A204.1 (cell line): ENCODE data around the gene FLT3LG.

Source experiments
- FAIRE-seq: peaks from 2 replicates; lab custom pipeline; 2012; peaks lifted over from hg19 to GRCh38; lab: Jason Lieb, UNC

FLT3LG gene

DNA sequence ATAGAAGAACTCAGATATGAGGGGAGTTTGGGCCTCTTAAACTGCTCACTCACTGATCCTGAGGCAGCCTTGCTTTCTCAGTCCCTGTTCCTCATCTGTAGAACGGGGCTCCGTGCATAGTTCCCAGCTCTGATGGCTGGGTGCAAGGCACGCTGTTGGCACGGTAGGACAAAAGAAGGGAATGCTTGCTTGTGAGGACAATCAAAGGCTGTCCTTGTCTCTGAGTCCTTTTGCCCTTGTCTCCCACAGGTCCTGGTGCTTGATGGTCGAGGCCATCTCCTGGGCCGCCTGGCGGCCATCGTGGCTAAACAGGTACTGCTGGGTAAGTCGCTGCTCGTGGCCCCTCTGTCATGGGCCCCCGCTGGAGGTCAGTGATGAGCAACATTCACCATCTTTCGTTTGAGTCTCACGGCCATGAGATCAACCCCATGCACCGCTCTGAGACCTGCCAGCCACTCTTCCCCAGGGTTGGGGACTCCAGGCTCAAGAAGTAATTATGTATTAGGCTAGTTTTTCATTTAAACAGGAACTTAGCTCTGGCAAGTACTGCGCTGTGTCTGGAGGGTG, 15.7 kb downstream of the FLT3LG start:
- FAIRE-seq = no peak

DNA sequence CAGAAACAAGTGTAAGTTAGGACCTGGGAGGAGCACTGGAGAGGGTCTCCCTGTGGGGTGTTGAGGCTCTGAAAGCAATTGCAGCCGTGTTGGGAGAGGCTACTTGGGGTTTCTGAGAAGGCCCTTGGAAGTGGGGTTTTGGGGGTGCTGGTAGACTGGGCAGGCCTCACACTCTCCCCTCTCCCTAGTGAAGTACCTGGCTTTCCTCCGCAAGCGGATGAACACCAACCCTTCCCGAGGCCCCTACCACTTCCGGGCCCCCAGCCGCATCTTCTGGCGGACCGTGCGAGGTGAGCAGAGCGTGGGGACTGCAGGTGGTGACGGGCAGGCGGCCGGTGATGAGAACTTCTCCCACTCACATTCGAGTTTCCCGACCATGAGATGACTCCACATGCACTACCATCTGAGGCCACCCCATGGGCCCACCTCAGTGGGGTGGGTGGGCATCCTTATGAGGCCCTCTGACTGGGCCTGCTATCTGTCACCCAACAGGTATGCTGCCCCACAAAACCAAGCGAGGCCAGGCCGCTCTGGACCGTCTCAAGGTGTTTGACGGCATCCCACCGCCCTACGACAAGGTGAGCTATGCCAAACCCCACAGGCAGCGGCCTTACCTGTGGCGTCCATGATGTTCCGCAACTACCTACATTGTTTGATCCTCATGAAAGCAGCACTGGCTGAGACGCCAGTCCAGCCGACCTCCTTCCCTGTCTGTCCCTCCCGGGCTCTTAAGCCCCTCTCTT, 16.4 kb downstream of the FLT3LG start:
- FAIRE-seq = no peak

DNA sequence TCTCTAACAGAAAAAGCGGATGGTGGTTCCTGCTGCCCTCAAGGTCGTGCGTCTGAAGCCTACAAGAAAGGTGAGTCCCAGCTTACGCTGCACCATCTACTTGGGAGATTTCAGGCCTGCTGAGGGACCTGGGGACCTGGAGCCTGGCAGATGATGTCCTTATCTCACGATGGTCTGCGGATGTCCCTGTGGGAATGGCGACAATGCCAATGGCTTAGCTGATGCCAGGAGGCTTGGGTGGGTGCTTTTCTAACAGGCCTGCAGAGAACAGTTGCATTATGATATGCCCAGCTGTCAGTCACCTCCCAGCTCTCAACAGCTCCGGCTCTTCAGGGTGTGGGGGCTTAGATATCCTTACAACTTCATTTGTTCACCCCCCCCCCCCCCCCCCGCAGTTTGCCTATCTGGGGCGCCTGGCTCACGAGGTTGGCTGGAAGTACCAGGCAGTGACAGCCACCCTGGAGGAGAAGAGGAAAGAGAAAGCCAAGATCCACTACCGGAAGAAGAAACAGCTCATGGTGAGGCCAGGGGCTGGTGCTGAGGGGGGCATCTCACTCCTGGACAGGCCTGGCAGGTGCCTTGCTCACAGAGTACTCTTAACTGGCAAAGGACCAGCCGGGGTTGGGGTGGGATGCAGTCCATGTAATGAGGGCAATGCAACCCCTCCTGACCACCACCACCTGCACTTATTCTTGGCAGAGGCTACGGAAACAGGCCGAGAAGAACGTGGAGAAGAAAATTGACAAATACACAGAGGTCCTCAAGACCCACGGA, 17.2 kb downstream of the FLT3LG start:
- FAIRE-seq = no peak

DNA sequence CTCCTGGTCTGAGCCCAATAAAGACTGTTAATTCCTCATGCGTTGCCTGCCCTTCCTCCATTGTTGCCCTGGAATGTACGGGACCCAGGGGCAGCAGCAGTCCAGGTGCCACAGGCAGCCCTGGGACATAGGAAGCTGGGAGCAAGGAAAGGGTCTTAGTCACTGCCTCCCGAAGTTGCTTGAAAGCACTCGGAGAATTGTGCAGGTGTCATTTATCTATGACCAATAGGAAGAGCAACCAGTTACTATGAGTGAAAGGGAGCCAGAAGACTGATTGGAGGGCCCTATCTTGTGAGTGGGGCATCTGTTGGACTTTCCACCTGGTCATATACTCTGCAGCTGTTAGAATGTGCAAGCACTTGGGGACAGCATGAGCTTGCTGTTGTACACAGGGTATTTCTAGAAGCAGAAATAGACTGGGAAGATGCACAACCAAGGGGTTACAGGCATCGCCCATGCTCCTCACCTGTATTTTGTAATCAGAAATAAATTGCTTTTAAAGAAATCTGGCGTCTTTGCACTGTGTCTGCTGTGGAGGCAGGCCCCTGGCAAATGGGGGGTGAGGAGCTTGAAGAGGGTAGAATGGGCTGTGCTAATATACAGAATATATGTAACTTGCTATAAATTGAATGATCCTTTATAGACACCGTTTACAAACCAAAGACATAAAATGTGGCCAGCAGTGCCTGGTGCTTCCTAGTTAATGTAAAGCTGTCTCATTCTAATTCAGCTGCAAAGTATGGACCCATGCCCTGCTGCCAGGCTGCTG, 18.0 kb downstream of the FLT3LG start:
- no peak for FAIRE-seq

DNA sequence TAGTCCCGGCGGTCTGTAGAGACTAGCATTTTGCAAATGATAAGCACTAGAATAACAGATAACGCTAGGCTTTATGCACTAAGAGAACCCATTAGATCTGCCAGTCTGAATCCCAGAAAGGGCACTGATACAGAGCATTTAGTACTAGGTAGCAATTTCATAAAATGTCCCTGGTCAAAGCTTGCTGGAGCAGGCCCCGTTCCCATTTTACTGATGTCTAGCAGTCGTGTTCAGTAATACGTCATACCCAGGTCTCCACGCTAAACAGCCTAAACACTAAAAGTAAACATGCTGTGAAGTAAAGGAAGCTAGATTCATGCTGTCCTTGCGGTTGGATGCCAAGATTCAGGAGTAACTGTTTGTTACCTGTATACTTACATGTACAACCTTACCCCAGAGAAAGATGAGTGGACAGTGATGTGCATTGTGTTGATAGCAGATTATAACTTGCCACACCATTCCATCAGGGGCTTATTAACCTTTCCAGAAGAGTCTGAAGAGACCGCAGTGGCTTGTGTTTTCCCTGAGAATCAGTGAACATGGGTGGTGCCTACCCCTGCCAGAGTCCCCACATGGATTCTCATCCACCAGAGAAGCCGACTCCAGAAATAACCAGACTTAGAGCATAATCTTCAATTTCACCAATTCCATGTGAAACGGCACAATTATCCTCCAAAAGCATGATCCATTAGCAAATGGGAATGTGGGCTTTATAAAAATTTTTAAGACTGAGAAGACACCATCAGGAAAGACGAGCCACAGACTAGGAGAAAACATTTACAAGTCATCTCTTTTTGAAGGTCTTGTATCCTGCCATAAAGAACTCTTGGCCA, 18.8 kb downstream of the FLT3LG start:
- FAIRE-seq = no peak

DNA sequence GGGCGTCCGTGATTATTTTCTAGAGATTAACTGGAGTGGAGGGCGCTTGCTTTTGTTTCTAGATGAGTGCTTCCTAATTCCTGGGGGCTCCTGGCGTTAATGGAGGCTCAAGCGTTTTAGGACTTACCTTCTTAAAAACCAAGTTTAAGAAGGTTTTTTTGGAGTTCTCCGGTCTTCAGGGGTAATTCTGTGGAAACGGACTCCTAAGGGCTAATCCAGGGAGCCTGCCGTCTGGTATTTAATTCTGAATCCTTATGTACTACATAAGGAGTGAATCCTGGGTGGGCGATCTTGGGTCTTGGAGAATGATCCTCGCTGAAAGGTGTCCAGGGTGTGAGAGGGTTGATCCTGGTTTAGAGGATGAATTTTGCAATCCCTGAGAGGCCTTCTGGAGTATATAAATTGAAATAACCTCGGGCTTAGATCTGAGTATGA, 22.6 kb downstream of the FLT3LG start:
- no peak for FAIRE-seq

DNA sequence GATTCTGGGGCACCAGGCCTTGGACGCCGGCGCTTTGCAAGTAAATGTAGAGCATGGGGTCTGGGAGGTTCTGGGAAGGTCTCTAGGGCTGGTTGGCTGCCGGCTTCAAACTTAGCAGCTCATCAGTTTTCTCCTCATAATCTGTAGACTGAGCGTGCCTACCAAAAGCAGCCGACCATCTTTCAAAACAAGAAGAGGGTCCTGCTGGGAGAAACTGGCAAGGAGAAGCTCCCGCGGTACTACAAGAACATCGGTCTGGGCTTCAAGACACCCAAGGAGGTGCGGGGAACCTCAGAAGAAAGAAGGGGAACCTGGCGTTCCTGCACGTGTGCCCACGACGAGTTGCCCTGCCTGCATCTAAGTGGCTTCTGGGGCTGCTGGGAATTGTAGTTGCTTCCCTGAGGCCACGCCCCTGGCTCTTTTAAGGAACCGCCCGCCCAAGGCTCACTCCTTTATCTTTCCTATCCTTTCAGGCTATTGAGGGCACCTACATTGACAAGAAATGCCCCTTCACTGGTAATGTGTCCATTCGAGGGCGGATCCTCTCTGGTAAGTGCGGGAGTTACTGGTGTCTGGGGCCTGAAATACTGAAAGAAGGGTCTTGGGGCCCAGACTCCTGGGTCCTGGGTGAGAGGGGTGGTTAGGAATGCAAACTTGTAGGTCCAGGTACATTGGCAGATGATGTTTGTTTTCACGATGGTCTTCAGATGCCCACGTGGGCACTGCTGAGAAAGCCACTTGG, 23.2 kb downstream of the FLT3LG start:
- FAIRE-seq = no peak

DNA sequence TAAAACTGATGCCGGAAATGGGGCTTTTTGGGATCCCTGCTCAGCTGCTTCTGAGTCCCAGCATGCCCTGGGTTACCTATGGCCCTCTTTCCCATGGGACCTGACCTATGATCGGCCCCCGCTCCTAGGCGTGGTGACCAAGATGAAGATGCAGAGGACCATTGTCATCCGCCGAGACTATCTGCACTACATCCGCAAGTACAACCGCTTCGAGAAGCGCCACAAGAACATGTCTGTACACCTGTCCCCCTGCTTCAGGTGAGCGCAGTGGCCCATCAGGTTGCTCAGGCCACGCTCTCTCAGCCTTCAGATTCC, 23.7 kb downstream of the FLT3LG start:
- FAIRE-seq = no peak

DNA sequence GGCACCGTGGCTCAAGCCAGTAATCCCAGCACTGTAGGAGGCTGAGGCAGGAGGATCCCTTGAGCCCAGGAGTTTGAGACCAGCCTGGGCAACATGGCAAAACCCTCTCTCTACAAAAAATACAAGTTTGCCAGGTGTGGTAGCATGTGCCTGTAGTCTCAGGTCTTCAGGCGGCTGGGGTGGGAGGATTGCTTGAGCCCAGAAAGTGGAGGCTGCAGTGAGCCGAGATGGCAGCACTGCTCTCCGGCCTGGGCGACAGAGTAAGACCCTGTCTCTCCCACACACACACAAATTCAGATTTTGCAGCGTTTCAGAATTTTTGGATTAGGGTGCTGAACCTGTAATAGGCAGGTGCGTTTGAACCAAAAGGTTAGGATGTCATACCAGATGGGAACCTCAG, 24.5 kb downstream of the FLT3LG start:
- no peak for FAIRE-seq

DNA sequence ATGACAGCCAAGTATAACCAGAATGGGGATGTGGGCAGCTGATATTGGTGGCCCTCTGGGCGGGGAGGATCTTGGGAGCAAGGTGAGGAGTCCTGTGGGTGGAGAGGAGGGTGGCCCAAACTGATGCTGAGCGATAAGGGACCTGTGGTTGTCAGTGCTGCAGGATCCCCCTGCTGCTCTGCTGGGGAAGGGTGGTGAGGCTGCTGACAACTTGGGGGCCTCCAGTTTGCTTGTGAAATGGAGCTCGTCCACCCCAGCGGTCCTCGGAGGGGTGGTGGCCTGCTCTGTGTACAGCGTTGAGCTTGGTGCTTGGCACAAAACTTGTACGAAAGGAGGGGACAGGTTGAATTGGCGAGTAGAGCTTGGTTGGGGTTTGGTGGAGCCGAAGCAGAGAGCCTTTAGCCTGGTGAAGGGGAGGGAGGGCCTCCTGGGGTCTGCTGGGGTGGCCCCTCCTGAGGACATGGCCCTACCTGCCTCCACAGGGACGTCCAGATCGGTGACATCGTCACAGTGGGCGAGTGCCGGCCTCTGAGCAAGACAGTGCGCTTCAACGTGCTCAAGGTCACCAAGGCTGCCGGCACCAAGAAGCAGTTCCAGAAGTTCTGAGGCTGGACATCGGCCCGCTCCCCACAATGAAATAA, 25.1 kb downstream of the FLT3LG start:
- no peak for FAIRE-seq

DNA sequence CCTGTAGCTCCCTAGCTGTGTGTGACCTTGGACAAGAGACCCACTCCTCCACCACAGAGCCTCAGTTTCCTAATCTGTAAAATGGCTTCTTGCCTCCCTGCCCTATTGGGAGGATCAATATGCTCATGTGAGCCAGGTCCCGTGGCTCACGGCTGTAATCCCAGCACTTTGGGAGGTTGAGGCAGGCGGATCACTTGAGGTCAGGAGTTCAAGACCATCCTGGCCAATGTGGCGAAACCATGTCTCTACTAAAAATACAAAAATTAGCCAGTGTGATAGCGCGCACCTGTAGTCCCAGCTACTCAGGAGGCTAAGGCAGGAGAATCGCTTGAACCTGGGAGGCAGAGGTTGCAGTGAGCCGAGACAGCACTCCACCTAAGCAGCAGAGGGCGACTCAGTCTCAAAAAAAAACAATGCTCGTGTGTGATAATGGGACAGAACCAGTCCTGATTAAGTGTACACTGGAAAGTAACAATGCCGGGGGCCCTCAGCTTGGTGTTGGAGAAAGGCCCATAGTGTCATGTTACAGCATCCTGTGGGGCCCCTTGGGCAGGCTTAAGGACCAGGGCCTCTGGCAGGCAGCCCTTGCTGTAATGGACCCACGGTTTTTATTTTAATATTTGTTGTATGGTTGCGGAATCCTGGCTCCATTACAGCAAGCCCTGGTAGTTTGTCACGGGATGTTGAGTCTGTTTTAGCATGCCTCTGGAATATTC, 29.0 kb downstream of the FLT3LG start:
- no peak for FAIRE-seq

DNA sequence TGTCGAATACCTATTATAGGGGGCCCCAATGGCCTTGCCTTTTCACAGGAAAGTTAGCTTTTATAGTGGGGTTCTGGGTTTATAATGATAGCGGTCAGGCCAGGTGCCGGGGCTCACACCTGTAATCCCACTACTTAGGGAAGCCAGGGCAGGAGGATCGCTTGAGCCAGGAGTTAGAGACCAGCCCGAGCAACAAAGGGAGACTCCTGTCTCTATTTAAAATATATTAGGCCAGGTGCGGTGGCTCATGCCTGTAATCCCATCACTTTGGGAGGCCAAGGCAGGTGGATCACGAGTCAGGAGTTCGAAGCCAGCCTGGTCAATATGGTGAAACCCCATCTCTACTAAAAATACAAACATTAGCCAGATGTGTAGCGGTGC, 29.6 kb downstream of the FLT3LG start:
- FAIRE-seq = no peak

DNA sequence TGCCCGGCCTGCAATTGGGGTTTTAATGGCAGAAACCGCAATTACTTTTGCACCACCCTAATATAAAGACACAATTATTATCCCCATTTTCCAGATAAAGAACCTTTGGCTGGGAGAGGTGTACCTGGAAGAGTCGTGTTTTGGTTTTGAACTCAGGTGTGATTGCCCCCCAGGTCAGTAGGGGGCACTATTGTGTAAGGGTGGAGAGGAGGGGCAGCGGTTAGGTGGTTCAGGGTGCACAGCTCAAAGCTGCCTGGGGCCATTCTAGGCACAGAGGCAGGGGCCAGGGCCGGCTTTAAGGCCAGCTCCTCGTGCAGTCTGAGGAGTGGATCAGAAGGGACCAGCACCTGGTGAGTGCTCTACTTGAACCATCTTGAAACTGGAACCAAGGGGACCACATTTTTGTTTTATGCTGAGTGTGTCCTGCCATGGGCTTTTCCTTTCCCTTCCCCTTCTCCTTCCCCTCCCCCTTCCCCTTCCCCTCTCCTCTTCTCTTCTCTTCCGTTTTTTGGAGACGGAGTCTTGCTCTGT, 32.6 kb downstream of the FLT3LG start:
- FAIRE-seq = no peak

DNA sequence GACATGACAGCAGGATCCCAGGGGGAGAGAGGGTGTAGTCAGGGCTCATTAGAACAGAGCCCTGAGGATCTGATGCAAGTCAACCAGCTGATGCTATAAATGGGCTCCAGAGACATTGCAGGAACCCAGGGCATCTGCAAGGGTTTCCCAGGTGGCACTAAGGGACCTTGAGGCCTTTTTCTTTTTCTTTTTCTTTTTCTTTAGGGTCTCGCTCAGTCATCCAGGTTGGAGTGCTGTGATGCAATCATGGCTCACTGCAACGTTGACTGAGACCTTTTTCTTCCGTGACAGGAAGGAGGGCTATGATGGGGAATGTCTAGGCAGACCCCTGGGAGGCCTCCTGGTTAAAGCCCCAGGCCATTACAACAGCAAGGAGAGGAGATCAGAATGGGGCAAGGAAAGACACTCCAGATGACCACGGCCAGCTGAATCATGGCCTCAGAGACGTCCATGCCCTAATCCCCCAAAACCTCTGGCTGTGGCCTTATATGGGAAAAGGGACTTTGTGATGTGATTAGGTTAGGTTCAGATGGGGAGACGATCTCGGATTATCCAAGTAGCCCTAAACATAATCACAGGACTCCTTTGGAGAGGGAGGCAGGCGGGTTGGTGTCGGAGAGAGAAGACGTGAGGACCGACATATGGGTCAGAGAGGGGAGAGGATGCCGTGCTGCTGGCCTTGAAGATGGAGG, 33.9 kb downstream of the FLT3LG start:
- no peak for FAIRE-seq

DNA sequence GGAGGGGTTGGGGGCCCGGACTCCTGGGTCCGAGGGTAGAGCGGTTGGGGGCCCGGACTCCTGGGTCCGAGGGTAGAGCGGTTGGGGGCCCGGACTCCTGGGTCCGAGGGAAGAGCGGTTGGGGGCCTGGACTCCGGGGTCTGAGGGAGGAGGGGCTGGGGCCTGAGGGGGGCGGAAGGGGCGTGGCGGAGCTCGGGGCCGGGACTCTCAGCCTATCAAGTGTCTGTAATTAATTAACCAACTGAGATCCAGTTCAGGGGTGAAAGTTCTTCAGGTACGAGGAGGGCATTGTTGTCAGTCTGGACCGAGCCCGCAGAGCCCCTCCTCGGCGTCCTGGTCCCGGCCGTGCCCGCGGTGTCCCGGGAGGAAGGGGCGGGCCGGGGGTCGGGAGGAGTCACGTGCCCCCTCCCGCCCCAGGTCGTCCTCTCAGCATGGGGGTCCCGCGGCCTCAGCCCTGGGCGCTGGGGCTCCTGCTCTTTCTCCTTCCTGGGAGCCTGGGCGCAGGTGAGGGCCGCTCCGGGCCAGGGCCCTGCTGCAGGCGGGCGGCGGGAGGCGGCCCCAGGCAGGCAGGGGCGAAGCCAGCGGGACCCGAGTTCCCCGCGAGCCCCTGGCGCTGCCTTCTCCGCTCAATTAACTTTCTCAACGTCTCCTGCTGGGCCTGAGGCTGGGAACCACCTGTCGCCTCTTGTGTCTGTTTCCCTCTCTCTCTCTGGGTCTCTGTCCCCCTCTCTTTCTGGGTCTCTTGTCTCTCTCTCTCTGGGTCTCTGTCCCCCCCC, 39.1 kb downstream of the FLT3LG start:
- no peak for FAIRE-seq

DNA sequence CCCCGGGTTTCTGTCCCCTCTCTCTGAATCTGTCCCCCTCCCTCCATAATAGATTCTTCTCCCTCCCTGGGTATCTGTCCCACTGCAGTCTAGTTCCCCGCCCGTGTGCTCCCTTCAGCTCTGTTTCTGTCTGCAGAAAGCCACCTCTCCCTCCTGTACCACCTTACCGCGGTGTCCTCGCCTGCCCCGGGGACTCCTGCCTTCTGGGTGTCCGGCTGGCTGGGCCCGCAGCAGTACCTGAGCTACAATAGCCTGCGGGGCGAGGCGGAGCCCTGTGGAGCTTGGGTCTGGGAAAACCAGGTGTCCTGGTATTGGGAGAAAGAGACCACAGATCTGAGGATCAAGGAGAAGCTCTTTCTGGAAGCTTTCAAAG, 39.7 kb downstream of the FLT3LG start:
- FAIRE-seq = no peak

DNA sequence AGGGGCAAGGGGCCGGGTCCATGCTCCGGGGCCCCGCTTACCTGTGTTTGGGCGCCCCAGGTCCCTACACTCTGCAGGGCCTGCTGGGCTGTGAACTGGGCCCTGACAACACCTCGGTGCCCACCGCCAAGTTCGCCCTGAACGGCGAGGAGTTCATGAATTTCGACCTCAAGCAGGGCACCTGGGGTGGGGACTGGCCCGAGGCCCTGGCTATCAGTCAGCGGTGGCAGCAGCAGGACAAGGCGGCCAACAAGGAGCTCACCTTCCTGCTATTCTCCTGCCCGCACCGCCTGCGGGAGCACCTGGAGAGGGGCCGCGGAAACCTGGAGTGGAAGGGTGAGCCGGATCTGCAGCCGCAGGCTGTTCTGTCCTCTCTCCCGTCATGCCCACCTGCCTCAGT, 40.1 kb downstream of the FLT3LG start:
- no peak for FAIRE-seq

DNA sequence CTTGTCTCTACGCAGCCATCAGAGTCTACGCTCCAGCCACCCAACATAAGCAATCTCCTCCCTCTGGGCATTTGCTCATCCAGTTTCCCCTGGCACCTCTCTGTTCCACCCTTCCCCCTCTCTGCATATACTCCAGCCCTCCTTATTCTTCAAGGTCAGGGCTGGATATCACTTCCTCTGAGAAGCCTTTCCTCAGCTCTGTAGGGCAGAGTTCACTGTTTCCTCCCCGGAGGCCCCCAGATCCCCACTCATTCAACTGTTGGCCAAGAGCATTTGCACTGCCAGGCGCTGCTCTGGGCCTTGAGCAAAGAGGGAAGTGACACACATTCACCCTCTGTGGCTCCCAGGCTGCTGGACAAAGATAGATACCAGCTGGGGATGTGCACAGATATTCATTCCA, 41.8 kb downstream of the FLT3LG start:
- FAIRE-seq = no peak

DNA sequence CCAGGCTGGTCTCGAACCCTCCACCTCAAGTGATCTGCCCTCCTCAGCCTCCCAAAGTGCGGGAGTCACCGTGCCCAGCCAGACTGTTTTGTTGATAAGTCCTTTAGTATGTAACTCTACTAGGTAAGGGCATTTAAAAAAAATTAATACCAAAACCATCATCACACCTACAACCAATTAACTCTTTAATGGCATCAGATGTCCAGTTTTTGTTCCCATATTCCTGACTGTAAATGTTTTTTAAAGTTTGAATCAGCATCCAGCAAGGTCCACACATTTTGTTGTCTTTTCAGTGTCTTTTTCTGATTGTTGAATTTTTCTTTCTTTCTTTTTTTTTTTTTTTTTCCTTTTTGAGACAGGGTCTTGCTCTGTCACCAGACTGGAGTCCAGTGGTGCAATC, 44.0 kb downstream of the FLT3LG start:
- FAIRE-seq = no peak
